MM.1S (cell line): Measurements from ENCODE around the gene CMBL.

Experiments
- CTCF ChIP-seq: fragments of 300-600 bp; sonication (generic); IDR thresholded peaks from 2 replicates; pipeline ENCODE4 v1.5.1; 2016; ENCODE audit warnings: antibody characterized with exemption, low read length, mixed read lengths
- EZH2phosphoT487 ChIP-seq: fragments of 300-600 bp; sonication (generic); IDR thresholded peaks from 2 replicates; pipeline ENCODE4 v1.6.1; 2018; ENCODE audit warnings: antibody characterized with exemption, low read length

DNA sequence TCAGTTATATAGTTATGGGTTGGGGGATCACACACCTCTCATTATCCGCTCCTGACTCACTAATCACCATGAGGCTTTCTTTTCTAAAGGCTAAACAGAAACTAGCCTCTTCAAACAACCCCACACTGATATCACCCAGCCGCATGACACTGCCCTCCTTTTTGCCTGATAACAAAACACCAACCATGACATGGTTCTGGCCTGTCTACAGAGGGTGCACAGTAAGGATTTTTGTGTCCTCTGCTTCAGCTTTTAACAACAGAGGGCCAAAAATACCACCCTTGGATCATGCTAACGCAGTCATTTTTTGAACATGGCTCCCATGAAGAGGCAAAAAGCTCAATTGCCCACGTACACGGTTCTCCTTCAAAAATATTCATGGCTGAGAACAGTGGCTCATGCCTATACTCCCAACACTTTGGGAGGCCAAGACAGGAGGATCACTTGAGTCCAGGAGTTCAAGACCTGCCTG, 4.0 kb downstream of the CMBL start:
- TF ChIP-seq EZH2phosphoT487 (no peak), CTCF (no peak)
